Spleen (tissue), 7 donors: ENCODE data around the gene SH3RF1.

Experiments used
- POLR2A ChIP-seq, 3 donors: fragments of 450-650 bp; IDR thresholded peaks; one replicate each; pipeline ENCODE4 v1.5.1; 2017; ENCODE audit warnings: antibody characterized with exemption in 3 of 3, mild to moderate bottlenecking in 1 of 3
- POLR2AphosphoS5 ChIP-seq, 3 donors: sonication (generic); formaldehyde crosslinking; IDR thresholded peaks; one replicate each; pipeline ENCODE4 v1.5.1; 2017; ENCODE audit warnings: antibody characterized with exemption in 3 of 3
- TF ChIP-seq, protein P1 (sequence below), 11 experiments: fragments of 200-600 bp in 7 of 11; fragments of 450-650 bp in 4 of 11; sonication (generic) in 4 of 11; IDR thresholded peaks in 8 of 11; conservative IDR thresholded peaks in 3 of 11; 1 replicate in 7 of 11; 2 replicates in 4 of 11; pipeline versions ENCODE4 v1.4.0 to v1.8.0; 2016 to 2021; ENCODE audit warnings: antibody characterized with exemption in 11 of 11, inconsistent platforms in 4 of 11, mild to moderate bottlenecking in 1 of 11
- donor health status: DM: no; HTN: no; CAD: no; lungs with moderate emphysema.
- donor health status: DM: no; HTN: no; CAD: no.
- donor health status: DM: no; HTN: no; CAD: no.

DNA sequence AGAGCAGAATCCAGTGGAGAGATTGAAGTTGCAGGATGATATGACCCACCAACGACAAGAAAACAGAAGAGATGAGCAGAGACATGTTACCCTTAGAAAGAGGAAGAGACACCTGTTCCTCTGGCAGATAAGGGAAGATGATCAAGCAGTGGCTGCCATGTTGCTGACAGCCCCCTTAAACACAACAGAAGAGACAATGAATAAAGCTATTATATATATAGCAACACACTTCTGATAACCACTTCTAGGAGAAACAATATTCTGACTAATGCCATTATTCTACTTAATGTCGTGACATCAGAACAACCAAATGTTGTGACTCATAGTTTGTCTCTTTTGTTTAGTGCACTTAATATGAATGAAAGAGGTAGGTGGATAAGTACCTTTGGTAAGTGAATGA, 44.9 kb downstream of the SH3RF1 start:
- no peak for TF ChIP-seq POLR2AphosphoS5 (IDR thresholded peaks at IDR 0.05)
- no peak for TF ChIP-seq POLR2A (IDR thresholded peaks at IDR 0.05)
- TF ChIP-seq, protein P1, sequence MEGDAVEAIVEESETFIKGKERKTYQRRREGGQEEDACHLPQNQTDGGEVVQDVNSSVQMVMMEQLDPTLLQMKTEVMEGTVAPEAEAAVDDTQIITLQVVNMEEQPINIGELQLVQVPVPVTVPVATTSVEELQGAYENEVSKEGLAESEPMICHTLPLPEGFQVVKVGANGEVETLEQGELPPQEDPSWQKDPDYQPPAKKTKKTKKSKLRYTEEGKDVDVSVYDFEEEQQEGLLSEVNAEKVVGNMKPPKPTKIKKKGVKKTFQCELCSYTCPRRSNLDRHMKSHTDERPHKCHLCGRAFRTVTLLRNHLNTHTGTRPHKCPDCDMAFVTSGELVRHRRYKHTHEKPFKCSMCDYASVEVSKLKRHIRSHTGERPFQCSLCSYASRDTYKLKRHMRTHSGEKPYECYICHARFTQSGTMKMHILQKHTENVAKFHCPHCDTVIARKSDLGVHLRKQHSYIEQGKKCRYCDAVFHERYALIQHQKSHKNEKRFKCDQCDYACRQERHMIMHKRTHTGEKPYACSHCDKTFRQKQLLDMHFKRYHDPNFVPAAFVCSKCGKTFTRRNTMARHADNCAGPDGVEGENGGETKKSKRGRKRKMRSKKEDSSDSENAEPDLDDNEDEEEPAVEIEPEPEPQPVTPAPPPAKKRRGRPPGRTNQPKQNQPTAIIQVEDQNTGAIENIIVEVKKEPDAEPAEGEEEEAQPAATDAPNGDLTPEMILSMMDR (IDR thresholded peaks at IDR 0.05 in 8 of 11, conservative IDR thresholded peaks at IDR 0.05 in 3 of 11) = no peak
